Osteoblast (primary cell): Measurements from ENCODE around the gene NUS1. TPM values are rescaled to one million over a fixed set of nuclear protein-coding genes. Genes with fewer than 3 reads are reported as not detected.

Source experiments
- DNase-seq: peaks from one replicate; pipeline ENCODE4 v3.0.0; 2011; ENCODE audit warnings: low spot score, mixed read lengths; ENCODE audit not compliant: insufficient read length; ENCODE audit errors: missing footprints
- H2AFZ ChIP-seq: 2 replicates; pipeline ENCODE4 v1.6.0; 2011; ENCODE audit warnings: mild to moderate bottlenecking, low read length
- H3K27ac ChIP-seq: 2 replicates; pipeline ENCODE4 v1.5.1; 2011; ENCODE audit warnings: mild to moderate bottlenecking, low read depth, low read length, moderate library complexity
- H3K27me3 ChIP-seq: 2 replicates; pipeline ENCODE4 v1.6.0; 2012; ENCODE audit warnings: mild to moderate bottlenecking, control low read depth, inconsistent platforms, low read length, moderate library complexity; ENCODE audit not compliant: insufficient read depth
- H3K36me3 ChIP-seq: 2 replicates; pipeline ENCODE4 v1.5.1; 2011; ENCODE audit warnings: mild to moderate bottlenecking, low read length, control low read depth, moderate library complexity; ENCODE audit not compliant: insufficient read depth
- H3K4me1 ChIP-seq: 2 replicates; pipeline ENCODE4 v1.5.1; 2011; ENCODE audit warnings: mild to moderate bottlenecking, low read length, control low read depth, moderate library complexity; ENCODE audit not compliant: insufficient read depth
- H3K4me2 ChIP-seq: 2 replicates; pipeline ENCODE4 v1.6.0; 2011; ENCODE audit warnings: mild to moderate bottlenecking, low read length; ENCODE audit not compliant: insufficient read depth
- H3K4me3 ChIP-seq: fragments of 200-600 bp; sonication (generic); 3 replicates; pipeline ENCODE4 v1.5.1; 2012; ENCODE audit warnings: mild to moderate bottlenecking, low read length, inconsistent platforms; ENCODE audit not compliant: insufficient read depth
- H3K79me2 ChIP-seq: 2 replicates; pipeline ENCODE4 v1.6.0; 2012; ENCODE audit warnings: mild to moderate bottlenecking, low read length, control low read depth, inconsistent platforms; ENCODE audit not compliant: insufficient read depth
- H3K9me3 ChIP-seq: 2 replicates; pipeline ENCODE4 v1.5.1; 2011; ENCODE audit warnings: low read depth, low read length, control low read depth
- H4K20me1 ChIP-seq: 2 replicates; pipeline ENCODE4 v1.6.0; 2012; ENCODE audit warnings: mild to moderate bottlenecking, low read length, control low read depth; ENCODE audit not compliant: insufficient read depth
- CTCF ChIP-seq: IDR thresholded peaks from 2 replicates; pipeline ENCODE4 v1.5.1; 2011; ENCODE audit warnings: mild to moderate bottlenecking, low read depth, low read length, moderate library complexity; ENCODE audit errors: extremely low read depth
- total RNA-seq: library from RNA; depleted of rRNA; stranded (reverse); fragments of >200 nt; gene quantifications from 2 replicates; pipeline ENCODE4 v1.2.3, GENCODE V29; 2012

Gene NUS1
- total RNA-seq: 17.7 and 19.2 TPM in 2 replicates

- DNase-seq: peak; percentile 98
- TF ChIP-seq CTCF: peak; percentile 68
- H4K20me1 ChIP-seq: peaks cover 38% of the 10 kb centered on the region
- H3K79me2 ChIP-seq: peaks cover 48% of the 10 kb centered on the region
- H2AFZ ChIP-seq: peak within 1 kb of the TSS; percentile 99
- peaks cover 4% of the 10 kb centered on the region for H3K36me3 ChIP-seq
- H3K4me3 ChIP-seq: peak within 1 kb of the TSS; percentile 86
- no peaks in the 10 kb centered on the region for H3K9me3 ChIP-seq
- H3K4me2 ChIP-seq: peak within 1 kb of the TSS; percentile 98
- peak within 1 kb of the TSS; percentile 73 for H3K27ac ChIP-seq
- no peaks in the 10 kb centered on the region for H3K27me3 ChIP-seq
- H3K4me1 ChIP-seq: peaks cover 26% of the 10 kb centered on the region
Measured at GRCh38 chr6:117674991-117675657, at the start of gene NUS1. Gene NUS1, plus strand, starts transcription at chr6:117675469. Its CDS starts 202 bp downstream, at chr6:117675671.

DNA sequence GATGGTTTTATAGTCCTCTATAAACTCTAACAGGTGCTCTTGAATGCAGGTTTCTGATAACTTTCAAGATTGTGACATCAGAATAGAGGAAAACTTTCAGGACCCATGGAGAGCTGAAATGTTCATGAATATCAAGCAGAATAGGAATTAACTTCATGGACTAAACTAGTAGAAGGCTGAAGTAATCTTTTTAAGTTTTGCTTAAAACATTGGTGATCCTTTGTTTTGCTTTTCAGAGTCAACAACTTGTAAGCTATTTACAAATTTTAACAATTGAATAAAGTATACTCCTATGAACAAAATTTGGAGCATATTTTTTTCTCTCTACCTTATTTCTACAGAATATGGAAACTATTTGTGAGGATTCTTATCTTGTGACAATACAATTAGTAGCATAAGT is 47.7 kb upstream of the NUS1 start:
- no peak overlapping the region for H2AFZ ChIP-seq
- no peak overlapping the region for H3K4me2 ChIP-seq
- H3K36me3 ChIP-seq: no peaks in the 10 kb centered on the region
- TF ChIP-seq CTCF: no peak
- H3K27me3 ChIP-seq: no peaks in the 10 kb centered on the region
- H3K9me3 ChIP-seq: peaks cover 3% of the 10 kb centered on the region
- no peak for DNase-seq
- no peak overlapping the region for H3K4me3 ChIP-seq
- H3K4me1 ChIP-seq: no peaks in the 10 kb centered on the region
- H3K27ac ChIP-seq: no peak overlapping the region
- H4K20me1 ChIP-seq: no peaks in the 10 kb centered on the region
- no peaks in the 10 kb centered on the region for H3K79me2 ChIP-seq

DNA sequence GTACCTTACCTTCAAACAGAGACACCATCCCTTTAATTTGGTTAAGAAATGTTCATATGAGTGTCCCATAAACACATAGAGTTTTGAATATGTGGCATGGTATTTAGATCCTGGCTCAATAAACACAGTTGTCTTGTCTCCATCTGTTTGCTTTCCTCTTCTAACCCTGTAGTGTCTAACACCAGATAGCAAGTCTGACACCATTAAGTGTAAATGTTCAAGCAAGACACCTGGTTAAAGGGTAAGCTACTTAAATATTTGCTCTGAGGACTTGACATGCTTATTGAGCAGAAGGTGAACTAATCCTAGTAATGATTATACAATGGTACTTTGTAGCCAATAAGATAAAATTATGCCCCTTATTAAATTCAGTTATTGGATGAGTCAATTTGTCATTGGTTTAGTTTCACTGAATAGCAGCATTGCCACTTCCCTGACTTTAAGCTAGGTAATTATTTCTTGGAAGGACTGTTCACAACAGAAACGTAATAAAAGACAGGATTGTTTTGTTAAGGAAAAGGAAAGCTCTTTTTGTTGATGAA is 46.1 kb upstream of the NUS1 start:
- no peak overlapping the region for H2AFZ ChIP-seq
- no peak overlapping the region for H3K27ac ChIP-seq
- no peak for TF ChIP-seq CTCF
- no peaks in the 10 kb centered on the region for H3K27me3 ChIP-seq
- H3K4me1 ChIP-seq: no peaks in the 10 kb centered on the region
- H3K9me3 ChIP-seq: peaks cover 3% of the 10 kb centered on the region
- H3K79me2 ChIP-seq: no peaks in the 10 kb centered on the region
- H4K20me1 ChIP-seq: no peaks in the 10 kb centered on the region
- DNase-seq: no peak
- no peak overlapping the region for H3K4me2 ChIP-seq
- no peaks in the 10 kb centered on the region for H3K36me3 ChIP-seq
- H3K4me3 ChIP-seq: no peak overlapping the region

GRCh38 chr6:117637770-117638169 is 37.5 kb upstream of the NUS1 start:
- H3K4me3 ChIP-seq: no peak overlapping the region
- H2AFZ ChIP-seq: no peak overlapping the region
- H3K4me1 ChIP-seq: no peaks in the 10 kb centered on the region
- no peak overlapping the region for H3K4me2 ChIP-seq
- no peaks in the 10 kb centered on the region for H4K20me1 ChIP-seq
- no peak for DNase-seq
- H3K27me3 ChIP-seq: no peaks in the 10 kb centered on the region
- TF ChIP-seq CTCF: no peak
- no peak overlapping the region for H3K27ac ChIP-seq
- H3K9me3 ChIP-seq: no peaks in the 10 kb centered on the region
- H3K79me2 ChIP-seq: no peaks in the 10 kb centered on the region
- H3K36me3 ChIP-seq: no peaks in the 10 kb centered on the region
